Gastroesophageal sphincter (tissue), 4 donors: Measurements from ENCODE around the gene TRIM69. TPM values are rescaled to one million over a fixed set of nuclear protein-coding genes. Genes with fewer than 3 reads are reported as not detected.

Source experiments
- ATAC-seq: fragments of 150-250 bp; one replicate; pipeline ENCODE4 v1.9.1; 2016; ENCODE audit warnings: mild to moderate bottlenecking, moderate library complexity
- H3K27ac ChIP-seq, 4 donors: fragments of 200-600 bp; sonication (generic) in 3 of 4; 1 replicate in 3 of 4; 2 replicates in 1 of 4; pipeline ENCODE4 v1.5.1; 2016 to 2019
- H3K27me3 ChIP-seq: fragments of 200-600 bp; sonication (generic); one replicate; pipeline ENCODE4 v1.5.1; 2019
- H3K36me3 ChIP-seq, 2 donors: fragments of 200-600 bp; sonication (generic); one replicate each; pipeline ENCODE4 v1.5.1; 2019; ENCODE audit warnings: control low read depth in 1 of 2
- H3K4me1 ChIP-seq, 3 donors: fragments of 200-600 bp; sonication (generic); 1 replicate in 2 of 3; 2 replicates in 1 of 3; pipeline ENCODE4 v1.5.1; 2016 to 2019; ENCODE audit warnings: control low read depth in 2 of 3
- H3K4me3 ChIP-seq, 2 donors: fragments of 200-600 bp; sonication (generic); one replicate each; pipeline ENCODE4 v1.5.1; 2019; ENCODE audit warnings: mild to moderate bottlenecking in 1 of 2, moderate library complexity in 1 of 2
- H3K9me3 ChIP-seq, 3 donors: fragments of 200-600 bp; sonication (generic); one replicate each; pipeline ENCODE4 v1.5.1; 2017 to 2019; ENCODE audit warnings: control low read depth in 2 of 3
- CTCF ChIP-seq, 4 experiments: fragments of 200-600 bp in 2 of 4; fragments of 450-650 bp in 2 of 4; sonication (generic) in 1 of 4; IDR thresholded peaks; one replicate each; pipeline ENCODE4 v1.5.1; 2017 to 2019; ENCODE audit warnings: antibody characterized with exemption in 4 of 4, mild to moderate bottlenecking in 2 of 4, moderate library complexity in 2 of 4
- EP300 ChIP-seq: sonication (generic); formaldehyde crosslinking; IDR thresholded peaks from one replicate; pipeline ENCODE4 v1.6.1; 2017; ENCODE audit warnings: antibody characterized with exemption, mild to moderate bottlenecking
- POLR2A ChIP-seq, 2 donors: fragments of 450-650 bp; IDR thresholded peaks; one replicate each; pipeline ENCODE4 v1.6.1; 2017; ENCODE audit warnings: antibody characterized with exemption in 2 of 2, mild to moderate bottlenecking in 2 of 2, moderate library complexity in 1 of 2
- POLR2AphosphoS5 ChIP-seq: sonication (generic); formaldehyde crosslinking; IDR thresholded peaks from one replicate; pipeline ENCODE4 v1.6.1; 2017; ENCODE audit warnings: antibody characterized with exemption
- WGBS, 2 donors: methylation state at CpG; one replicate each; pipeline ENCODE4 v1.1.5; 2018; ENCODE audit warnings: low coverage in 1 of 2; 5-methylcytosine and 5-hydroxymethylcytosine counted together
- total RNA-seq, 4 donors: library from RNA; depleted of rRNA; stranded (reverse); fragments of >200 nt; gene quantifications; one replicate each; pipeline ENCODE4 v1.1.0, GENCODE V29; 2016

The TRIM69 gene
- total RNA-seq, 4 donors from 2014 or later = 22.9 to 31.1 (median 24.3) TPM

GRCh38 chr15:44712346-44713005, 23.9 kb upstream of the TRIM69 start:
- WGBS, 2 donors = 4 to 15% methylated on average over 11 to 19 of the region's 24 CpGs
- peak overlapping the region; percentile 97 to 99 (median 98) for H3K27ac ChIP-seq
- H3K4me1 ChIP-seq = peaks cover 0 to 45% (median 12%) of the 10 kb centered on the region in 3 donors
- no peaks in the 10 kb centered on the region for H3K9me3 ChIP-seq
- TF ChIP-seq EP300 = no peak
- peak; percentile 68 for TF ChIP-seq POLR2AphosphoS5
- no peak for TF ChIP-seq POLR2A (IDR thresholded peaks at IDR 0.05)
- no peak for TF ChIP-seq CTCF (IDR thresholded peaks at IDR 0.05)
- peak overlapping the region; percentile 83 to 84 for H3K4me3 ChIP-seq
- no peaks in the 10 kb centered on the region for H3K27me3 ChIP-seq
- peak; percentile 30 for ATAC-seq
- peaks cover 0 to 27% of the 10 kb centered on the region in 2 donors for H3K36me3 ChIP-seq

GRCh38 chr15:44713006-44713966, 23.0 kb upstream of the TRIM69 start:
- H3K9me3 ChIP-seq = no peaks in the 10 kb centered on the region
- peaks cover 0 to 45% (median 12%) of the 10 kb centered on the region in 3 donors for H3K4me1 ChIP-seq
- ATAC-seq = no peak
- H3K36me3 ChIP-seq = peaks cover 0 to 35% of the 10 kb centered on the region in 2 donors
- H3K27me3 ChIP-seq = no peaks in the 10 kb centered on the region
- 59 to 64% methylated on average over 5 of the region's 5 CpGs for WGBS, 2 donors
- H3K4me3 ChIP-seq = peak overlapping the region; percentile 83 to 84
- H3K27ac ChIP-seq = peak overlapping the region in 3 of 4 donors; percentile 52 to 99 (median 99)
- peak in 1 of 4 experiments; percentile 31 for TF ChIP-seq CTCF (IDR thresholded peaks at IDR 0.05)
- TF ChIP-seq EP300 = no peak

- Histone ChIP-seq H3K4me3 (no peak overlapping the region), H3K9me3 (no peaks in the 10 kb centered on the region), H3K36me3 (peaks cover 0 to 46% of the 10 kb centered on the region in 2 donors), H3K4me1 (peaks cover 0 to 43% (median 12%) of the 10 kb centered on the region in 3 donors), H3K27me3 (no peaks in the 10 kb centered on the region), H3K27ac (no peak overlapping the region)
- 36 to 69% methylated on average over 1 to 6 of the region's 6 CpGs for WGBS, 2 donors
- ATAC-seq = no peak
- no peak for TF ChIP-seq POLR2AphosphoS5
- TF ChIP-seq CTCF (IDR thresholded peaks at IDR 0.05) = no peak
- TF ChIP-seq EP300 = no peak
- TF ChIP-seq POLR2A (IDR thresholded peaks at IDR 0.05) = no peak
Observed at GRCh38 chr15:44715142-44715796, 21.1 kb upstream of the TRIM69 start.

GRCh38 chr15:44715797-44716334, 20.5 kb upstream of the TRIM69 start:
- Histone ChIP-seq H3K27ac (no peak overlapping the region), H3K36me3 (peaks cover 0 to 46% of the 10 kb centered on the region in 2 donors), H3K27me3 (no peaks in the 10 kb centered on the region), H3K9me3 (no peaks in the 10 kb centered on the region), H3K4me1 (peaks cover 0 to 39% (median 12%) of the 10 kb centered on the region in 3 donors), H3K4me3 (no peak overlapping the region)
- TF ChIP-seq CTCF (IDR thresholded peaks at IDR 0.05) = no peak
- no peak for TF ChIP-seq POLR2AphosphoS5
- no peak for TF ChIP-seq EP300
- no peak for TF ChIP-seq POLR2A (IDR thresholded peaks at IDR 0.05)
- ATAC-seq = no peak
- WGBS, 2 donors = 95 to 100% methylated on average over 1 to 2 of the region's 2 CpGs
